ENCODE results near the gene MAPKAP1.

The MAPKAP1 gene

GRCh38 chr9:125663127-125663526, 43.9 kb downstream of the MAPKAP1 start:
- no peak for DNase-seq

- DNase-seq: no peak
These were observed 46.5 kb downstream of the MAPKAP1 start for GRCh38 chr9:125660557-125660956.

GRCh38 chr9:125659954-125660353, 47.1 kb downstream of the MAPKAP1 start:
- DNase-seq: no peak

DNA sequence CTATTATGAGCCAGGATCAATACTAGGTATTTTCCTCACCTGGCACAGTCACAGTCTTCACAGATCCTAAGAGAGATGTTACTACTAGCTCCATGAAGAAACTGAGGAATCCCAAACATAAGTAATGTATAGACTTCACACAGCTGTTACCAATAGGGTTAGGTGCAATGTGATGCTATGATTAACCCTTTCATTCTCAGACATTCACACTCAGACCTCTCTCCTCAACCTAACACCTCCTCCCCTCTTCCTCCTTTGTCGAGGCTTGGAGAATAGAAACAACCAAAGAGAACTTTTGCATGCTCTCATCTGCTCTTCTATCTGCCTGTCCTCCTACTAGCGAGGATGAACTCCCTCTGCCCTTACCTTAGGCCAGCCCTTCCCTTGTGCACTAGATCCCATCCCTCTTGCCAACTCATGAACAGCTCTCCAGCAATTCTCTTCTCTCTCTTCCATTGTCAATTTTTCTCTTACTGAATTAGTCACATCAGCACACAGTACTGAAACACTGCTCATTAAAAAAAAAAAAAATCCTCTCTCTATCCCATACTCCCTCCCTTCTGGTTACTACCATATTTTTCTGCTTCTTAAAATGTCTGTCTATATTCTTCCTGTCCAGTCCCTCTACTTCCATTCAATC, 47.7 kb downstream of the MAPKAP1 start:
- no peak for DNase-seq

GRCh38 chr9:125656560-125656959, 50.4 kb downstream of the MAPKAP1 start:
- DNase-seq: no peak

DNA sequence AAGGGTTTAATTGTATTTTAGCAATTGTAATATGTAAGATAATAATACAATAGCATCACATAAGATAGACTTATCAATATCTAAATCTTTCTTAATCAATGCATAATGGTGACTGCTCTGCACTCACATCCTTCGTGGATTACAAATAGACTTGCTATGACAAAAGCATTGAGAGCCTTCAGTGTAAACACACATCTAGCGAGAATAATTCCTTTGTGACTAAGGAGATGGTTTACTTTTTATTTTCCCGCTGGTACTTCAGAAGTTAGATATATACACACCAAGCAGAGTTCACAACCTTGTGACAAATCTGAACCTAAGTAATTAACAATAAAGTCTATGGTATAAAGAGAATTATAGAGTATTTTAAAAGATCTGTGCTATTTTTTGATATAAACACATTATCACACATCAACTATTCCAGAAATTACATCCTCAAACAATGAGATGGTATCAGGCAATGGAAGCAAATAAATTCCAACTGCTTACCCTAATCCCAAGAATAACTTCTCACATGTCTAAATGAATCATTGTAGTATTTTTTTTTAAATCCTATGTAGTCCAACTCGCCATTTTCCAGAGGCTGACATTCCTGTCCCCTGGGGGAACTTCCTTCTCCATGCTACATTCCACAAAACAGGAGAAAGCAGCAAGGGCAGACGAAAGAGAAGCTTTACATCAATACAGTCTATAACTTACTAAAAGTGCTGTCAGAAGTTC, 51.2 kb downstream of the MAPKAP1 start:
- DNase-seq: no peak

DNA sequence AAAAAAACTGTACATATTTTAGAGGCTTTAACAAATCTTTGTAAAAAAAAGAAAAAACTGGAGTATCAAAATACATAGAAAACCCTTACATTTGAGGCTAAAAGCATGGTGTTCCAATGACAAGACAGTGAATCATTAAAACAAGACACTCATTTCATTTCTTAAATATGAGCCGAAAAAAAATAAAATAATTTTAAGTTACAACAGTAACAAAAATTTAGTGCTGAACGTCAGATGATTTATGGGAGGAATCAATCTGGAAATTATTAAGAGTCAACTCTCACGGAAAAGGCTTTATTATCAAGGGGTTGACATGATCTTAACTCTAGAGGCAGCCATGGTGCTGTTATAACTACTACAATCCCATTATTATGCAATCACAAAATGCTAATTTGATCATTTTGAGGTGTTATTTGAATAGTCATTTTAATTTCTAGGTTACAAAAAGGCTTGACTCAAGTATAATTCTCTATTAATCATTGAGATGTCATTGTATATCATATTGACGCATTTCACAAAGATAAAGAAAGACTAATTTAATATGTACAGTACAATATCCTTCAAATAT, 51.9 kb downstream of the MAPKAP1 start:
- DNase-seq: no peak

- DNase-seq: no peak
These were observed 52.9 kb downstream of the MAPKAP1 start for GRCh38 chr9:125654121-125654520.

DNA sequence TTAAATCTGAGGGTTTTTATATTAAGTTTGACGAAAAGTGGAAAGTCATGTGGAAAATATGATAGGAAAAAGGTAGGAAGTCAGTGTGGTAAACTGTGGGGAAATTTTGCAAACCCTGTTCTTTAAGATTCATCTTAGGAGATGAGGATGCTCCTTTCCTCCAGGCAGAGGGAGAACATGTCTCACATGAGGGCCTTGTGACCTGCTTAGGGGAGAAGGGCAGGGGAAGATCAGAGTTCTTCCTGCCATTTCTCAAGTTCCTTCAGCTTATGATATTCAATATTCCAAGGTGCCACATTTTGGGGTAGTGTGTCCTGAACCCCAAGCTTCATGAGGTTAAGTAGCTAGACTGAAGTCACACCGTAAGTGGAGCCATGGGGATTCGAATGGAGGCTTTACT, 53.7 kb downstream of the MAPKAP1 start:
- DNase-seq: no peak

- no peak for DNase-seq
These were observed 54.2 kb downstream of the MAPKAP1 start for GRCh38 chr9:125652759-125653158.

DNA sequence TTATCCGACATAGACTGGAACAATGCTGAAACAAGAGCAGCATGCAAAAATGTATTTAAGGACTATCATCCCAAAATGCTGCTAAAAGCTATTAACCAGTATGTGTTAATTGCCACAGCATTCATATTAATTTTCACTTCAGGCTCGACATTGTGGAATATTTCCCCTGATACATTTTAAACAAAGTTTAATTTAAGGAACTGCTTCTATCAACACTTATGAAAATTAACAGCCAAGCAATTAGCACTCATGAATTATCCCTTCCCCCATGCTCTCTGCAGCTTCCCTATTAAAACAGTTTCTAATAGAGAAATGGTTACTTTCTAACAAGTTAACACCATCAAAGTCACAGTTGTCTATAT, 54.8 kb downstream of the MAPKAP1 start:
- DNase-seq: no peak

DNA sequence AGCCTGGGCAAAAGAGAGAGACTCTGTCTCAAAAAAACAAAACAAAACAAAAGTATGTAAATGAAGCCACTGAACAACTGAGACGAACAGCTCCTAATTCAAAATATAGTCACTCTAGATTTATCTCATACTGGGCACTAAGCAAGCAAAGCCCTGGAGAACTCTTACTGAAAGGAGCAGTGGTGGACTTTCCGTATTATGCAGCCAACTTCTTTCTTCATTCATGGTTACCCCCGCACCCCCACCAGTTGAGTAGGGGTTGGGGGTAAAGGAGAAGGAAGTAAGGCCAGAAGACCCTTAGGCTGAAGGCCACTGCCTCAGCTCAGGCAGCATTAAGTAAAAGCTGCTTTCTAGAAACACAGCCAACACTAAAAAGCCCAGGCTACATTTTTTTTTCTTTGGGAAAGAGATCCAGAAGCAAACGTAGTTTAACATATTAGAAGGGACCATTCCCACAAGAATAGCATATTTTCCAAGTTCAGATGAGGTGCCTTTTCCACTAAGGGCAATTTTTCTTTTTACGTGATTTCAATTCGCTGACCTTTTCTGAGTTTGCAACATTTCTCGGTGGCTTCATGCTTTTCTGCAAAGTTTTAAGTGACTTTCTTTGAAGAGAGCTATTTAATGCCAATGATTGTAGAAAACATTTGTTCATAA, 55.3 kb downstream of the MAPKAP1 start:
- DNase-seq: no peak

GRCh38 chr9:125650271-125650737, 56.7 kb downstream of the MAPKAP1 start:
- no peak for DNase-seq

GRCh38 chr9:125649826-125650225, 57.2 kb downstream of the MAPKAP1 start:
- DNase-seq: no peak

GRCh38 chr9:125649315-125649714, 57.7 kb downstream of the MAPKAP1 start:
- no peak for DNase-seq

DNA sequence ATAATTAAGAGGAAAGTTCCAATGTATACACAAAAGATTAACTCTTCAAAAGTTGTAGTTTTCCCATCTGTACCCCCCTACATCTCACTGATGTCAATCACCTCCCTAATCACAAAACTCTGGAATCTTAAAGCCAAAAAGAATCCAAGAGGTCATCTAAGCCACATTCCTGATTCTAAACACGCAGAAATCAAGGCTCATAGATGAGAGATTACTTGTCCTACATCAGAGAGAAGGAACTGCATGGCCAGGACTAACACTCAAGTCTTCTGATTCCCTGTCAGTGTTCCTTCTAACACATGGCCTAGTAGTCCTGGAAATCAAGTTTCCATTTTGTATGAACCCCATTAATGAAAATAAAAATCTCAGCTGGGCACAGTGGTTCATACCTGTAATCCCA, 58.7 kb downstream of the MAPKAP1 start:
- DNase-seq: no peak

DNA sequence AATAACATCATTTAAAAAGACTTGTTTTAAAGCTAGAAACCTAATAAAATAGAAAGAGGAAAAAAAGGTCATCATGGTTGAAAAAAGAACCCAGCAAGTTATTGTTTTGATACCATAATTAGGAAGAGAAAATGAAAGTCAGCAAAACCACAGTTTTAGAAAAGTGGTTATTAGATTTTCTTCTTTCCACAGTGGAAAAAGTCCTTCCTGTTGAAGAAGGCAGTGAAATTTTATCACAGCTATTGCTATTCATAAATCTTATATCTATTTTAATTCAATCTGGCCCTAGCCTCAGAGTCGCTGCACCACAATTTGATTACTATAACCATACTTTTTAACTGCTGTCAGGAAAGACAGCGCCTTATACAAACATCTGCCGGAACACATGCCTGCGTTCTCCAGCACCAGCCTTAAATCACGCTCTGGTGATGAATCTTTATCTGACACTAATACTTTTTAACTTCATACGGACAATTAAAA, 60.3 kb downstream of the MAPKAP1 start:
- no peak for DNase-seq

DNA sequence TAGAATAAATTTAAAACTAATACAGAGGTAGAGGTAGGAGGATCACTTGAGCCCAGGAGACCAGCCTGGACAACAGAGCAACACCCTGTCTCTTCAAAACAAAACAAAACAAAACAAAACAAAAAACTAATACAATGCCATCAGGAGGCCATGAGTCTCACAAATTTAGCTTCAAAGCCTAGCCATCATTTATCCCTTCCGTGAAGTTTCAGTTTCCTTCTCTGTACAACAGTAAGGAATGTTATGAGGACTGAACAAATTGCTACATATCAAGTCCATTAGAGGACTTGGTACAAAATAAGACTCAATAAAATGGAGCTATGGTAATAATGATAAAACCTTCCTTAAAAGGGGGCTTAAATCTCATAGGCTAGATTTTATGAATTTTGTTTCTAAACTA, 60.8 kb downstream of the MAPKAP1 start:
- no peak for DNase-seq

- DNase-seq: no peak
These were observed 62.0 kb downstream of the MAPKAP1 start for GRCh38 chr9:125644819-125645507.

- DNase-seq: no peak
These were observed 64.7 kb downstream of the MAPKAP1 start for GRCh38 chr9:125642311-125642710.

- no peak for DNase-seq
These were observed 68.0 kb downstream of the MAPKAP1 start for GRCh38 chr9:125639057-125639456.

- peak; percentile 18 for DNase-seq
These were observed 68.6 kb downstream of the MAPKAP1 start for GRCh38 chr9:125638239-125639045.
